Myocyte (in vitro differentiated cells): Measurements from ENCODE around the gene SIDT2. TPM values are rescaled to one million over a fixed set of nuclear protein-coding genes. Genes with fewer than 3 reads are reported as not detected.

Experiments used
- DNase-seq: peaks from one replicate; pipeline ENCODE4 v3.0.0-alpha.2; 2012; ENCODE audit warnings: low read depth
- total RNA-seq: library from RNA; depleted of rRNA; stranded (reverse); fragments of >200 nt; gene quantifications from 2 replicates; pipeline ENCODE4 v1.2.3, GENCODE V29; 2014

The SIDT2 gene
- total RNA-seq, 1 donor from 2014 or later: 24.7 TPM

GRCh38 chr11:117187799-117188481 lies 9.4 kb downstream of the SIDT2 start:
- DNase-seq: no peak

- DNase-seq: no peak
Observed at GRCh38 chr11:117188620-117189081, 10.1 kb downstream of the SIDT2 start.

GRCh38 chr11:117189191-117189940 lies 10.8 kb downstream of the SIDT2 start:
- no peak for DNase-seq

- no peak for DNase-seq
Observed at GRCh38 chr11:117189941-117190544, 11.5 kb downstream of the SIDT2 start.

GRCh38 chr11:117191680-117192400 lies 13.3 kb downstream of the SIDT2 start:
- DNase-seq: no peak

- DNase-seq: no peak
Observed at GRCh38 chr11:117192401-117192875, 13.9 kb downstream of the SIDT2 start.

GRCh38 chr11:117193130-117194020 lies 14.8 kb downstream of the SIDT2 start:
- DNase-seq: no peak

- DNase-seq: peak; percentile 53
Observed at GRCh38 chr11:117194267-117194666, 15.7 kb downstream of the SIDT2 start.

- no peak for DNase-seq
Observed at GRCh38 chr11:117195258-117195657, 16.7 kb downstream of the SIDT2 start.

GRCh38 chr11:117195761-117196160 lies 17.2 kb downstream of the SIDT2 start:
- DNase-seq: no peak

- DNase-seq: no peak
Observed at GRCh38 chr11:117197006-117197405, 18.5 kb downstream of the SIDT2 start.

- peak; percentile 49 for DNase-seq
Observed at GRCh38 chr11:117197516-117198456, 19.2 kb downstream of the SIDT2 start.

GRCh38 chr11:117198613-117199012 lies 20.1 kb downstream of the SIDT2 start:
- no peak for DNase-seq

- DNase-seq: peak; percentile 90
Observed at GRCh38 chr11:117199053-117199915, 20.7 kb downstream of the SIDT2 start, which contains the start of gene TAGLN. TSS of gene TAGLN (plus strand) at chr11:117199370. CDS start at chr11:117203014, 3,644 bp downstream.

GRCh38 chr11:117199916-117200812 lies 21.6 kb downstream of the SIDT2 start:
- peak; percentile 32 for DNase-seq

GRCh38 chr11:117200813-117201657 lies 22.5 kb downstream of the SIDT2 start:
- peak; percentile 35 for DNase-seq
